Left lung (tissue), 10 donors: Measurements from ENCODE around the gene ADAM10. TPM values are rescaled to one million over a fixed set of nuclear protein-coding genes. Genes with fewer than 3 reads are reported as not detected.

ENCODE experiments used
- ATAC-seq: fragments of 200-7000 bp; cut with Tn5 transposase; one replicate; pipeline ENCODE4 v1.9.1; 2020; ENCODE audit warnings: moderate library complexity
- DNase-seq, 4 donors: peaks; one replicate each; pipeline ENCODE4 v3.0.0-alpha.2; 2013 to 2020
- H3K27ac ChIP-seq, 2 donors: fragments of 200-600 bp; sonication (generic) in 1 of 2; one replicate each; pipeline versions ENCODE4 v1.5.0 to v1.8.0; 2020 to 2021
- H3K27me3 ChIP-seq, 2 donors: fragments of 200-600 bp; sonication (generic) in 1 of 2; one replicate each; pipeline versions ENCODE4 v1.5.0 to v1.8.0; 2020 to 2021
- H3K36me3 ChIP-seq, 2 donors: fragments of 200-600 bp; sonication (generic) in 1 of 2; one replicate each; pipeline versions ENCODE4 v1.5.0 to v1.8.0; 2020 to 2021
- H3K4me1 ChIP-seq, 2 donors: fragments of 200-600 bp; one replicate each; pipeline ENCODE4 v1.8.0; 2021
- H3K4me3 ChIP-seq, 2 donors: fragments of 200-600 bp; sonication (generic) in 1 of 2; one replicate each; pipeline versions ENCODE4 v1.5.0 to v1.8.0; 2020 to 2021; ENCODE audit warnings: mild to moderate bottlenecking in 1 of 2
- H3K9me3 ChIP-seq, 2 donors: fragments of 200-600 bp; sonication (generic) in 1 of 2; one replicate each; pipeline versions ENCODE4 v1.5.0 to v1.8.0; 2020 to 2021
- CTCF ChIP-seq, 2 donors: fragments of 200-600 bp; sonication (generic) in 1 of 2; IDR thresholded peaks; one replicate each; pipeline versions ENCODE4 v1.5.0 to v1.8.0; 2021; ENCODE audit warnings: antibody characterized with exemption in 2 of 2
- intact Hi-C, 2 donors: fragments of 100-400 bp; cut with DNase I; formaldehyde crosslinking; loops; one replicate each; pipeline versions ENCODE4 v1.11.2 to v1.14.2; 2022
- polyA plus RNA-seq, 6 donors: library from polyadenylated mRNA; unstranded; fragments of 120-200 nt; gene quantifications; one replicate each; pipeline ENCODE4 v1.2.1, GENCODE V29; 2013; ENCODE audit not compliant: insufficient read length in 6 of 6
- total RNA-seq, 2 donors: library from RNA; stranded (reverse); fragmentation: NEBNext Ultra II Directional; extraction: Animal tissue kit (Norgen Biotek cat#: 25700); gene quantifications; one replicate each; pipeline ENCODE4 v1.2.1, GENCODE V29; 2021
- donor health status: DM: no; HTN: yes; CAD: no.
- donor health status: DM: no; HTN: no; CAD: no.

ADAM10 gene
- total and polyA plus RNA-seq, 8 donors: 130 to 167 (median 156) TPM

- Histone ChIP-seq H3K4me3 (no peak overlapping the region), H3K27ac (no peak overlapping the region), H3K27me3 (no peaks in the 10 kb centered on the region), H3K4me1 (peaks cover 0 to 15% of the 10 kb centered on the region in 2 donors), H3K9me3 (no peaks in the 10 kb centered on the region), H3K36me3 (no peaks in the 10 kb centered on the region)
- DNase-seq: no peak
- ATAC-seq: no peak
- no peak for TF ChIP-seq CTCF (IDR thresholded peaks at IDR 0.05)
- intact Hi-C loops: no loop called here
These were observed 189.5 kb downstream of the ADAM10 start for GRCh38 chr15:58559904-58560588.

- Histone ChIP-seq H3K27ac (no peak overlapping the region), H3K4me3 (no peak overlapping the region), H3K9me3 (no peaks in the 10 kb centered on the region), H3K27me3 (no peaks in the 10 kb centered on the region), H3K36me3 (no peaks in the 10 kb centered on the region), H3K4me1 (peaks cover 0 to 15% of the 10 kb centered on the region in 2 donors)
- no peak for ATAC-seq
- TF ChIP-seq CTCF (IDR thresholded peaks at IDR 0.05): no peak
- DNase-seq: no peak
- intact Hi-C loops: no loop called here
These were observed 190.7 kb downstream of the ADAM10 start for GRCh38 chr15:58558777-58559176.

- H3K4me1 ChIP-seq: peaks cover 0 to 25% of the 10 kb centered on the region in 2 donors
- intact Hi-C loops: no loop called here
- H3K27ac ChIP-seq: no peak overlapping the region
- TF ChIP-seq CTCF (IDR thresholded peaks at IDR 0.05): no peak
- DNase-seq (peak in 1 of 4 donors; percentile 55), ATAC-seq (no peak)
- no peaks in the 10 kb centered on the region for H3K27me3 ChIP-seq
- H3K36me3 ChIP-seq: no peaks in the 10 kb centered on the region
- H3K9me3 ChIP-seq: no peaks in the 10 kb centered on the region
- no peak overlapping the region for H3K4me3 ChIP-seq
These were observed 193.0 kb downstream of the ADAM10 start for GRCh38 chr15:58556541-58556940.

- Histone ChIP-seq H3K4me1 (peaks cover 0 to 30% of the 10 kb centered on the region in 2 donors), H3K27ac (no peak overlapping the region), H3K27me3 (no peaks in the 10 kb centered on the region), H3K36me3 (no peaks in the 10 kb centered on the region), H3K9me3 (no peaks in the 10 kb centered on the region), H3K4me3 (no peak overlapping the region)
- ATAC-seq (no peak), DNase-seq (no peak)
- TF ChIP-seq CTCF (IDR thresholded peaks at IDR 0.05): no peak
- intact Hi-C loops: no loop called here
These were observed 193.5 kb downstream of the ADAM10 start for GRCh38 chr15:58556028-58556361.

GRCh38 chr15:58555162-58556027 is 194.1 kb downstream of the ADAM10 start:
- no peak for TF ChIP-seq CTCF (IDR thresholded peaks at IDR 0.05)

More at GRCh38 chr15:58555162-58556027, 194.1 kb downstream of the ADAM10 start:
- Histone ChIP-seq H3K36me3 (no peaks in the 10 kb centered on the region), H3K27me3 (no peaks in the 10 kb centered on the region), H3K4me3 (no peak overlapping the region), H3K9me3 (no peaks in the 10 kb centered on the region), H3K27ac (no peak overlapping the region), H3K4me1 (peaks cover 0 to 30% of the 10 kb centered on the region in 2 donors)
- DNase-seq (no peak), ATAC-seq (no peak)
- intact Hi-C loops: no loop called here
